CD14-positive monocyte (primary cell): ENCODE data around the gene ANKRD44. TPM values are rescaled to one million over a fixed set of nuclear protein-coding genes. Genes with fewer than 3 reads are reported as not detected.

ENCODE experiments used
- DNase-seq, 3 donors: peaks; one replicate each; pipeline ENCODE4 v3.0.0-alpha.2; 2011 to 2022
- H2AFZ ChIP-seq: 2 replicates; pipeline ENCODE4 v1.6.0; 2012; ENCODE audit warnings: mild to moderate bottlenecking, low read depth, low read length, inconsistent platforms; ENCODE audit not compliant: insufficient read depth, poor library complexity, severe bottlenecking
- H3K27ac ChIP-seq, 2 donors: 1 replicate in 1 of 2; 2 replicates in 1 of 2; pipeline ENCODE4 v1.5.1; 2012 to 2013; ENCODE audit warnings: low read length in 2 of 2, control low read depth in 1 of 2, inconsistent platforms in 1 of 2, low read depth in 1 of 2, mild to moderate bottlenecking in 1 of 2
- H3K27me3 ChIP-seq, 2 donors: one replicate each; pipeline versions ENCODE4 v1.6.0 to v1.6.1; 2011 to 2013; ENCODE audit warnings: low read length in 2 of 2; ENCODE audit not compliant: control insufficient read depth in 2 of 2, insufficient read depth in 2 of 2
- H3K36me3 ChIP-seq, 2 donors: replicated peaks in 1 of 2; 1 replicate in 1 of 2; 2 replicates in 1 of 2; pipeline versions ENCODE4 v1.5.1 to v1.6.1; 2012 to 2013; ENCODE audit warnings: low read length in 2 of 2, control low read depth in 1 of 2, inconsistent platforms in 1 of 2, mild to moderate bottlenecking in 1 of 2; ENCODE audit not compliant: insufficient read depth in 2 of 2, control insufficient read depth in 1 of 2
- H3K4me1 ChIP-seq, 2 donors: 1 replicate in 1 of 2; 2 replicates in 1 of 2; pipeline versions ENCODE4 v1.5.1 to v1.6.1; 2012 to 2013; ENCODE audit warnings: low read length in 2 of 2, control low read depth in 1 of 2, inconsistent platforms in 1 of 2, mild to moderate bottlenecking in 1 of 2, moderate library complexity in 1 of 2; ENCODE audit not compliant: insufficient read depth in 2 of 2, control insufficient read depth in 1 of 2
- H3K4me2 ChIP-seq: replicated peaks from 2 replicates; pipeline ENCODE3; 2012; ENCODE audit warnings: low read length, moderate library complexity, mild to moderate bottlenecking; ENCODE audit not compliant: poor library complexity, severe bottlenecking; ENCODE audit errors: extremely low read depth
- H3K4me3 ChIP-seq, 3 experiments: fragments of 200-600 bp in 1 of 3; sonication (generic) in 1 of 3; replicated peaks in 1 of 3; 1 replicate in 2 of 3; 2 replicates in 1 of 3; pipeline ENCODE4 v1.5.1; 2011 to 2013; ENCODE audit warnings: low read length in 3 of 3, mild to moderate bottlenecking in 3 of 3, control low read depth in 2 of 3, low read depth in 2 of 3, inconsistent platforms in 1 of 3, moderate library complexity in 1 of 3
- H3K79me2 ChIP-seq: 2 replicates; pipeline ENCODE4 v1.6.0; 2012; ENCODE audit warnings: mild to moderate bottlenecking, control low read depth, inconsistent platforms, low read length, moderate library complexity; ENCODE audit not compliant: insufficient read depth
- H3K9ac ChIP-seq: 2 replicates; pipeline ENCODE4 v1.6.0; 2017; ENCODE audit warnings: low read length, mild to moderate bottlenecking; ENCODE audit not compliant: insufficient read depth, poor library complexity, severe bottlenecking
- H3K9me3 ChIP-seq, 2 donors: replicated peaks in 1 of 2; 1 replicate in 1 of 2; 2 replicates in 1 of 2; pipeline versions ENCODE4 v1.5.1 to v1.6.1; 2012 to 2013; ENCODE audit warnings: low read length in 2 of 2, control low read depth in 1 of 2; ENCODE audit not compliant: control insufficient read depth in 1 of 2, insufficient read depth in 1 of 2
- H4K20me1 ChIP-seq: 2 replicates; pipeline ENCODE4 v1.6.0; 2012; ENCODE audit warnings: mild to moderate bottlenecking, low read length, control low read depth, moderate library complexity; ENCODE audit not compliant: insufficient read depth
- H3K27ac Mint-ChIP-seq, 7 donors: one replicate each; pipeline ENCODE4 v1.8.0; 2020; ENCODE audit warnings: mild to moderate bottlenecking in 7 of 7, mixed read lengths in 7 of 7, moderate library complexity in 6 of 7, inconsistent platforms in 2 of 7
- H3K27me3 Mint-ChIP-seq, 3 donors: one replicate each; pipeline ENCODE4 v1.8.0; 2021 to 2022; ENCODE audit warnings: low read depth in 3 of 3, mild to moderate bottlenecking in 3 of 3, mixed read lengths in 3 of 3, moderate library complexity in 3 of 3, inconsistent platforms in 1 of 3
- H3K36me3 Mint-ChIP-seq, 2 donors: one replicate each; pipeline ENCODE4 v1.8.0; 2020; ENCODE audit warnings: mixed read lengths in 2 of 2, inconsistent platforms in 1 of 2, mild to moderate bottlenecking in 1 of 2
- H3K4me1 Mint-ChIP-seq: one replicate; pipeline ENCODE4 v1.8.0; 2020; ENCODE audit warnings: mild to moderate bottlenecking, mixed read lengths
- H3K4me3 Mint-ChIP-seq, 2 donors: one replicate each; pipeline ENCODE4 v1.8.0; 2020; ENCODE audit warnings: mild to moderate bottlenecking in 2 of 2, mixed read lengths in 2 of 2, moderate library complexity in 1 of 2
- H3K9me3 Mint-ChIP-seq, 7 donors: one replicate each; pipeline ENCODE4 v1.8.0; 2020 to 2022; ENCODE audit warnings: mixed read lengths in 7 of 7, mild to moderate bottlenecking in 6 of 7, moderate library complexity in 6 of 7, inconsistent platforms in 2 of 7
- WGBS: methylation state at CpG from one replicate; pipeline ENCODE4 v1.1.5; 2013; ENCODE audit warnings: missing lambda C conversion rate; ENCODE audit not compliant: insufficient coverage; 5-methylcytosine and 5-hydroxymethylcytosine counted together
- intact Hi-C, 2 donors: fragments of 100-400 bp; cut with micrococcal nuclease; formaldehyde crosslinking; loops; one replicate each; pipeline versions ENCODE4 v1.15.0 to v1.15.1; 2023
- polyA plus RNA-seq, 3 donors: library from polyadenylated mRNA; depleted of rRNA in 1 of 3; unstranded in 2 of 3; stranded (reverse) in 1 of 3; fragments of 300-500 nt in 2 of 3; fragments of >200 nt in 1 of 3; fragmentation: Illumina TruSeq in 2 of 3; gene quantifications; 1 replicate in 2 of 3; 2 replicates in 1 of 3; pipeline ENCODE4 v1.2.3, GENCODE V29; 2012 to 2021
- TF ChIP-seq, protein P1 (sequence below): fragments of 200-600 bp; IDR thresholded peaks from one replicate; pipeline ENCODE4 v1.8.0; 2022; ENCODE audit warnings: antibody characterized with exemption, mild to moderate bottlenecking

ANKRD44 gene
- polyA plus RNA-seq, 3 donors = 55.7 to 91.9 (median 64.9) TPM

DNA sequence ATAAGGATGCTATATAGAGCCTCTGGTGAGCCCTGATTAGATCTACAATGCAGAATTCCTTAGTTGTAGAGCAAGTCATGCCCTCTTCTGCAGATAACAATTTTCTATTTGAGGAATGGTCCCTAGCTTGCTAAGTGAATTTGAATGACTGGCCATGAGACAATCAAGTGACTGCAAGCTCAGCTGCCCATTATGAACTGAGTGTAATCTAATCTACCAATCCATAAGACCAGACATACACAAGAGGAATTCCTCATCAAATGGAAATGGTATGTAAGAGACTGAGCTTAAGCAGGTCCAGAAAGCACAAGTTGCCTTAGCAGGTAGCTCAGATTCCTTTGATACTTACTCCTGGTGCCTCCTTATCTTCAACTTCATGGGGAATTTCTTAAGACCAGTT is 4.8 kb upstream of the ANKRD44 start:
- no peak overlapping the region for H2AFZ ChIP-seq
- no peaks in the 10 kb centered on the region for H3K27me3 ChIP-seq
- no peaks in the 10 kb centered on the region for H4K20me1 ChIP-seq
- H3K27me3 Mint-ChIP-seq = peaks cover 0 to 6% (median 1%) of the 10 kb centered on the region in 3 donors
- no peak overlapping the region for H3K27ac Mint-ChIP-seq
- no peak for DNase-seq
- H3K36me3 ChIP-seq = no peaks in the 10 kb centered on the region
- no peak overlapping the region for H3K4me3 Mint-ChIP-seq
- no peak overlapping the region for H3K27ac ChIP-seq
- no peak overlapping the region for H3K9ac ChIP-seq
- no peak overlapping the region for H3K4me3 ChIP-seq
- TF ChIP-seq, protein P1, sequence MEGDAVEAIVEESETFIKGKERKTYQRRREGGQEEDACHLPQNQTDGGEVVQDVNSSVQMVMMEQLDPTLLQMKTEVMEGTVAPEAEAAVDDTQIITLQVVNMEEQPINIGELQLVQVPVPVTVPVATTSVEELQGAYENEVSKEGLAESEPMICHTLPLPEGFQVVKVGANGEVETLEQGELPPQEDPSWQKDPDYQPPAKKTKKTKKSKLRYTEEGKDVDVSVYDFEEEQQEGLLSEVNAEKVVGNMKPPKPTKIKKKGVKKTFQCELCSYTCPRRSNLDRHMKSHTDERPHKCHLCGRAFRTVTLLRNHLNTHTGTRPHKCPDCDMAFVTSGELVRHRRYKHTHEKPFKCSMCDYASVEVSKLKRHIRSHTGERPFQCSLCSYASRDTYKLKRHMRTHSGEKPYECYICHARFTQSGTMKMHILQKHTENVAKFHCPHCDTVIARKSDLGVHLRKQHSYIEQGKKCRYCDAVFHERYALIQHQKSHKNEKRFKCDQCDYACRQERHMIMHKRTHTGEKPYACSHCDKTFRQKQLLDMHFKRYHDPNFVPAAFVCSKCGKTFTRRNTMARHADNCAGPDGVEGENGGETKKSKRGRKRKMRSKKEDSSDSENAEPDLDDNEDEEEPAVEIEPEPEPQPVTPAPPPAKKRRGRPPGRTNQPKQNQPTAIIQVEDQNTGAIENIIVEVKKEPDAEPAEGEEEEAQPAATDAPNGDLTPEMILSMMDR = no peak
- no peaks in the 10 kb centered on the region for H3K9me3 Mint-ChIP-seq
- peaks cover 11% of the 10 kb centered on the region for H3K4me1 Mint-ChIP-seq
- H3K79me2 ChIP-seq = peaks cover 10% of the 10 kb centered on the region
- intact Hi-C loops = loop anchor here in 1 of 2 donors (10.0 kb wide), 1 partner anchor 201 kb away; no protein-coding TSS in a partner anchor
- peaks cover 7 to 8% of the 10 kb centered on the region in 2 donors for H3K4me1 ChIP-seq
- H3K4me2 ChIP-seq = no peak overlapping the region
- H3K9me3 ChIP-seq = no peaks in the 10 kb centered on the region
- no peaks in the 10 kb centered on the region for H3K36me3 Mint-ChIP-seq

DNA sequence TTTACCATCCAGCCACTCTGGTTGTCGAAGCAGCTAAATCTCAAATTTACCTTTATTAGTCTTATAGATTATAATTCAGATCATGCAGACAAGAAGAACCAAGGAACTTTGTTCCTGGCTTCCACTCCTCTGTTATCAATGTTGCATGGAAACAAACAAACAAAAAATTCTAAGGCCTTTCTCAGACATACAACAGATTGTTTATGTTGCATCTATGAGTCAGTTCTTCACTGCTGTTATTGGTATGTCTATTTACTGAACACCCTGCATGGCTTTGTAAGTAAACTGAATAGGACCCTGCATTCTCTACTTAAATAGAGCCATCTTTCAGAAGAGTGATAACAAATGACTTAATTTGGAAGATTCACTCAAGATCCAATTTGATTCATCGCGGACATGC is 1.6 kb upstream of the ANKRD44 start:
- Histone ChIP-seq H3K9me3 (no peaks in the 10 kb centered on the region), H3K9ac (no peak overlapping the region), H3K27ac (no peak overlapping the region), H2AFZ (no peak overlapping the region), H3K27me3 (no peaks in the 10 kb centered on the region), H3K4me2 (no peak overlapping the region), H3K4me3 (no peak overlapping the region), H3K79me2 (peaks cover 41% of the 10 kb centered on the region), H3K4me1 (peaks cover 25 to 30% of the 10 kb centered on the region in 2 donors), H3K36me3 (no peaks in the 10 kb centered on the region), H4K20me1 (no peaks in the 10 kb centered on the region)
- Mint-ChIP-seq H3K9me3 (no peaks in the 10 kb centered on the region), H3K4me3 (no peak overlapping the region), H3K4me1 (peaks cover 32% of the 10 kb centered on the region), H3K27ac (no peak overlapping the region), H3K36me3 (no peaks in the 10 kb centered on the region), H3K27me3 (peaks cover 0 to 6% (median 1%) of the 10 kb centered on the region in 3 donors)
- DNase-seq = no peak
- no CpG with 5 or more reads among the region's 3 CpGs for WGBS
- TF ChIP-seq, protein P1 = no peak
- intact Hi-C loops = loop anchor here (5.0 to 10.0 kb wide), 3 partner anchors 115 to 197 kb away; no protein-coding TSS in a partner anchor
